Esophagus squamous epithelium (tissue), 5 donors: ENCODE results near the gene NEU3. TPM values are rescaled to one million over a fixed set of nuclear protein-coding genes. Genes with fewer than 3 reads are reported as not detected.

Experiments
- DNase-seq: peaks from one replicate; lab custom pipeline; 2025; lab: John Stamatoyannopoulos, UW
- H3K27ac ChIP-seq, 4 donors: fragments of 200-600 bp; sonication (generic); one replicate each; pipeline ENCODE4 v1.5.1; 2016 to 2019; ENCODE audit warnings: mild to moderate bottlenecking in 1 of 4
- H3K27me3 ChIP-seq, 4 donors: fragments of 200-600 bp; sonication (generic); 1 replicate in 3 of 4; 2 replicates in 1 of 4; pipeline versions ENCODE4 v1.5.1 to v1.6.0; 2017 to 2021; ENCODE audit warnings: antibody characterized with exemption in 1 of 4
- H3K36me3 ChIP-seq, 3 donors: fragments of 200-600 bp; sonication (generic); one replicate each; pipeline ENCODE4 v1.5.1; 2016 to 2019
- H3K4me1 ChIP-seq, 3 donors: fragments of 200-600 bp; sonication (generic); one replicate each; pipeline ENCODE4 v1.5.1; 2017 to 2019
- H3K4me3 ChIP-seq, 4 donors: fragments of 200-600 bp; sonication (generic); 1 replicate in 3 of 4; 2 replicates in 1 of 4; pipeline ENCODE4 v1.5.1; 2016 to 2019; ENCODE audit warnings: mild to moderate bottlenecking in 2 of 4, moderate library complexity in 1 of 4
- H3K9me3 ChIP-seq, 3 donors: fragments of 200-600 bp; sonication (generic); one replicate each; pipeline ENCODE4 v1.5.1; 2016 to 2019
- CTCF ChIP-seq, 6 experiments: fragments of 450-650 bp in 4 of 6; fragments of 200-600 bp in 2 of 6; sonication (generic) in 2 of 6; IDR thresholded peaks; one replicate each; pipeline ENCODE4 v1.5.1; 2016 to 2019; ENCODE audit warnings: antibody characterized with exemption in 6 of 6, mild to moderate bottlenecking in 4 of 6, moderate library complexity in 4 of 6
- POLR2A ChIP-seq, 4 donors: fragments of 450-650 bp; IDR thresholded peaks; one replicate each; pipeline ENCODE4 v1.6.1; 2017; ENCODE audit warnings: antibody characterized with exemption in 4 of 4, mild to moderate bottlenecking in 4 of 4, moderate library complexity in 3 of 4
- WGBS, 2 donors: methylation state at CpG; one replicate each; pipeline ENCODE4 v1.1.5; 2018; 5-methylcytosine and 5-hydroxymethylcytosine counted together
- intact Hi-C: fragments of 100-400 bp; cut with DNase I; formaldehyde crosslinking; loops from one replicate; pipeline ENCODE4 v1.15.0; 2022
- total RNA-seq, 4 donors: library from RNA; depleted of rRNA; stranded (reverse); fragments of >200 nt; gene quantifications; one replicate each; pipeline ENCODE4 v1.1.0, GENCODE V29; 2016
- donor health status: DM: yes; HTN: yes; CAD: no.

NEU3 gene
- total RNA-seq, 4 donors from 2014 or later = 0.99 to 5.5 (median 4.2) TPM

- no peak overlapping the region for H3K27ac ChIP-seq
- DNase-seq = no peak
- no peaks in the 10 kb centered on the region for H3K27me3 ChIP-seq
- WGBS, 2 donors = 90 to 93% methylated on average over 4 of the region's 4 CpGs
- TF ChIP-seq CTCF (IDR thresholded peaks at IDR 0.05) = no peak
- TF ChIP-seq POLR2A (IDR thresholded peaks at IDR 0.05) = no peak
- H3K36me3 ChIP-seq = peaks cover 0 to 82% (median 4%) of the 10 kb centered on the region in 3 donors
- H3K4me3 ChIP-seq = no peak overlapping the region
- H3K4me1 ChIP-seq = no peaks in the 10 kb centered on the region
- intact Hi-C loops = no loop called here
- H3K9me3 ChIP-seq = no peaks in the 10 kb centered on the region
Measured at GRCh38 chr11:74978041-74978440, 10.7 kb upstream of the NEU3 start.

GRCh38 chr11:74980634-74981033 is 8.1 kb upstream of the NEU3 start:
- intact Hi-C loops = no loop called here
- Histone ChIP-seq H3K27me3 (no peaks in the 10 kb centered on the region), H3K4me1 (no peaks in the 10 kb centered on the region), H3K27ac (no peak overlapping the region), H3K36me3 (peaks cover 0 to 56% (median 0%) of the 10 kb centered on the region in 3 donors), H3K4me3 (no peak overlapping the region), H3K9me3 (no peaks in the 10 kb centered on the region)
- no peak for TF ChIP-seq POLR2A (IDR thresholded peaks at IDR 0.05)
- no peak for TF ChIP-seq CTCF (IDR thresholded peaks at IDR 0.05)
- WGBS, 2 donors = 63 to 82% methylated on average over 2 of the region's 2 CpGs
- DNase-seq = no peak

DNA sequence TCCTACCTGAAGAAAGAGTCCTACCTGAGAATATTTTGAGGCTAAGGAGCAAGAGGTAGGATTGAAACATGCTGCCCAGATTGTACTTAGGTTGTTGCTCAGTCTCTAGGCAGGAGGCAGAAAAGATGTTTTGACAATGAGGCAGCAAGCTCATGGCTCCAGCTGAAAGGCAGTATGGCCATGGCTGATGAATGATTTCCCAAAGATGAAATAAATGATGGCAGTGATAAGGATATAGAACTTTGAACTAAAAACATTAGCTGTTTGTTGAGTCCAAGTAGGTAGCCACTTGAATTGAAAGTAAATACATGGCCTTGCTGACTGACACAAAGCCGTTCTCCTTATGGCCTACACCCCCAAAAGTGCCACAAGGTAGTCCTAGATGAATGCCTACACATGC is 6.8 kb upstream of the NEU3 start:
- TF ChIP-seq CTCF (IDR thresholded peaks at IDR 0.05) (no peak), POLR2A (IDR thresholded peaks at IDR 0.05) (no peak)
- H3K9me3 ChIP-seq = no peaks in the 10 kb centered on the region
- intact Hi-C loops = no loop called here
- H3K4me3 ChIP-seq = no peak overlapping the region
- H3K36me3 ChIP-seq = peaks cover 0 to 44% (median 0%) of the 10 kb centered on the region in 3 donors
- no peaks in the 10 kb centered on the region for H3K27me3 ChIP-seq
- no peak overlapping the region for H3K27ac ChIP-seq
- 94 to 100% methylated on average over 1 of the region's 1 CpG for WGBS, 2 donors
- no peak for DNase-seq
- no peaks in the 10 kb centered on the region for H3K4me1 ChIP-seq

DNA sequence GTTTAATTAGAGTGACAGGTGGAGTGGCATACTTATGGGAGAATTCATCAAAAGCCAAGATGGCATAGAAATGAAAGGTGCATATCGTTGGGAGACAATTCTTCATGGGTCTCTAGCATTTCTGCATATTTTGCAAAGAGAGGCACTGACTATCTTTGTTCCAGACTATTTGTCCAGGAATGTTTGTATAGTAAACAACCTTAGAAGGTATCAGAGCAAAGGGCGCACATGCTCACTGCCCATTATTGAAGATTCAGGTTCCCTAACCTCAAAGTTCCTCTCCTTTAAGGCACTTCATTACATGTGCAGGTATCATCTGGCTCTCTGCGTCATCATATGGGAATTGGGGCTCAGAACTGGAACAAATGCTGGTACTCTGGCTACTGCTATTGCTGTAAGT is 4.7 kb upstream of the NEU3 start:
- peaks cover 0 to 8% (median 3%) of the 10 kb centered on the region in 3 donors for H3K4me1 ChIP-seq
- no peak for TF ChIP-seq CTCF (IDR thresholded peaks at IDR 0.05)
- TF ChIP-seq POLR2A (IDR thresholded peaks at IDR 0.05) = no peak
- H3K27me3 ChIP-seq = no peaks in the 10 kb centered on the region
- no peak overlapping the region for H3K4me3 ChIP-seq
- DNase-seq = no peak
- 84 to 88% methylated on average over 3 of the region's 3 CpGs for WGBS, 2 donors
- H3K27ac ChIP-seq = no peak overlapping the region
- intact Hi-C loops = no loop called here
- no peaks in the 10 kb centered on the region for H3K9me3 ChIP-seq
- peaks cover 0 to 25% (median 0%) of the 10 kb centered on the region in 3 donors for H3K36me3 ChIP-seq

GRCh38 chr11:74984730-74985129 is 4.0 kb upstream of the NEU3 start:
- H3K4me3 ChIP-seq = no peak overlapping the region
- H3K36me3 ChIP-seq = peaks cover 0 to 19% (median 0%) of the 10 kb centered on the region in 3 donors
- H3K4me1 ChIP-seq = peaks cover 0 to 14% (median 3%) of the 10 kb centered on the region in 3 donors
- no peak for DNase-seq
- H3K9me3 ChIP-seq = no peaks in the 10 kb centered on the region
- no peak for TF ChIP-seq POLR2A (IDR thresholded peaks at IDR 0.05)
- TF ChIP-seq CTCF (IDR thresholded peaks at IDR 0.05) = no peak
- no peak overlapping the region for H3K27ac ChIP-seq
- no peaks in the 10 kb centered on the region for H3K27me3 ChIP-seq
- WGBS, 2 donors = 67 to 93% methylated on average over 1 to 2 of the region's 2 CpGs
- intact Hi-C loops = no loop called here
